GM23248 (cell line): ENCODE measurements around the gene ANKRD13B. TPM values are rescaled to one million over a fixed set of nuclear protein-coding genes. Genes with fewer than 3 reads are reported as not detected.

Experiments
- DNase-seq: peaks from one replicate; pipeline ENCODE4 v3.0.0-alpha.2; 2015
- H2AFZ ChIP-seq: fragments of 200-600 bp; sonication (generic); 2 replicates; pipeline ENCODE4 v1.6.1; 2016; ENCODE audit warnings: antibody characterized with exemption
- H3F3A ChIP-seq: fragments of 200-600 bp; sonication (generic); 2 replicates; pipeline ENCODE4 v1.6.1; 2016; ENCODE audit warnings: mild to moderate bottlenecking, antibody characterized with exemption, mixed run types; ENCODE audit not compliant: insufficient read depth
- H3K27ac ChIP-seq: fragments of 200-600 bp; sonication (generic); 2 replicates; pipeline ENCODE4 v1.5.1; 2016; ENCODE audit warnings: mild to moderate bottlenecking
- H3K27me3 ChIP-seq: fragments of 200-600 bp; sonication (generic); replicated peaks from 2 replicates; pipeline ENCODE4 v1.6.1; 2016; ENCODE audit warnings: mild to moderate bottlenecking; ENCODE audit not compliant: insufficient read depth
- H3K36me3 ChIP-seq: fragments of 200-600 bp; sonication (generic); 2 replicates; pipeline ENCODE4 v1.6.1; 2016; ENCODE audit warnings: low read depth, mild to moderate bottlenecking
- H3K4me1 ChIP-seq: fragments of 200-600 bp; sonication (generic); 2 replicates; pipeline ENCODE4 v1.6.1; 2016; ENCODE audit warnings: mild to moderate bottlenecking; ENCODE audit not compliant: insufficient read depth
- H3K4me2 ChIP-seq: fragments of 200-600 bp; sonication (generic); one replicate; pipeline ENCODE4 v1.6.1; 2016; ENCODE audit warnings: mild to moderate bottlenecking; ENCODE audit not compliant: unreplicated experiment
- H3K4me3 ChIP-seq: fragments of 200-600 bp; sonication (generic); 2 replicates; pipeline ENCODE4 v1.5.1; 2016; ENCODE audit warnings: mild to moderate bottlenecking
- H3K79me2 ChIP-seq: fragments of 200-600 bp; sonication (generic); 2 replicates; pipeline ENCODE4 v1.6.1; 2016; ENCODE audit warnings: mild to moderate bottlenecking; ENCODE audit not compliant: insufficient read depth
- H3K9ac ChIP-seq: fragments of 200-600 bp; sonication (generic); 2 replicates; pipeline ENCODE4 v1.6.1; 2016; ENCODE audit warnings: mild to moderate bottlenecking
- H3K9me2 ChIP-seq: fragments of 200-600 bp; sonication (generic); 2 replicates; pipeline ENCODE4 v1.6.1; 2016; ENCODE audit warnings: mixed run types, mild to moderate bottlenecking, moderate library complexity; ENCODE audit not compliant: insufficient read depth
- H3K9me3 ChIP-seq: fragments of 200-600 bp; sonication (generic); one replicate; pipeline ENCODE4 v1.6.1; 2017; ENCODE audit warnings: low read depth
- H4K20me1 ChIP-seq: fragments of 200-600 bp; sonication (generic); 2 replicates; pipeline ENCODE4 v1.6.0; 2016; ENCODE audit not compliant: insufficient read depth
- EZH2 ChIP-seq: fragments of 200-600 bp; sonication (generic); IDR thresholded peaks from 2 replicates; pipeline ENCODE4 v1.6.1; 2018; ENCODE audit warnings: antibody characterized with exemption, mild to moderate bottlenecking; ENCODE audit not compliant: insufficient read depth, poor library complexity, severe bottlenecking
- EZH2phosphoT487 ChIP-seq: fragments of 200-600 bp; sonication (generic); IDR thresholded peaks from 2 replicates; pipeline ENCODE4 v1.6.1; 2018; ENCODE audit warnings: antibody characterized with exemption, moderate library complexity, mild to moderate bottlenecking, low read depth; ENCODE audit not compliant: insufficient read depth
- WGBS, 2 experiments: methylation state at CpG; one replicate each; pipeline ENCODE4 v1.1.6; 2015 to 2017; ENCODE audit warnings: low lambda C conversion rate in 2 of 2, low coverage in 1 of 2; ENCODE audit errors: missing lambda C conversion rate in 2 of 2; 5-methylcytosine and 5-hydroxymethylcytosine counted together
- in situ Hi-C: fragments of 300-500 bp; cut with MboI; formaldehyde crosslinking; loops from 2 replicates; pipeline ENCODE4 v1.15.0; 2020
- polyA plus RNA-seq: library from polyadenylated mRNA; unstranded; fragments of >200 nt; fragmentation: Nextera tagmentation; extraction: Ambion mirVana; gene quantifications from 2 replicates; pipeline ENCODE4 v1.2.1, GENCODE V29; 2016
- total RNA-seq: library from RNA; depleted of rRNA; stranded (reverse); fragments of >200 nt; shearing (Covaris generic); gene quantifications from 2 replicates; pipeline ENCODE4 v1.2.3, GENCODE V29; 2014

Gene ANKRD13B
- total and polyA plus RNA-seq, 2 experiments from 2014 or later = 1.7 to 9.4 TPM

DNA sequence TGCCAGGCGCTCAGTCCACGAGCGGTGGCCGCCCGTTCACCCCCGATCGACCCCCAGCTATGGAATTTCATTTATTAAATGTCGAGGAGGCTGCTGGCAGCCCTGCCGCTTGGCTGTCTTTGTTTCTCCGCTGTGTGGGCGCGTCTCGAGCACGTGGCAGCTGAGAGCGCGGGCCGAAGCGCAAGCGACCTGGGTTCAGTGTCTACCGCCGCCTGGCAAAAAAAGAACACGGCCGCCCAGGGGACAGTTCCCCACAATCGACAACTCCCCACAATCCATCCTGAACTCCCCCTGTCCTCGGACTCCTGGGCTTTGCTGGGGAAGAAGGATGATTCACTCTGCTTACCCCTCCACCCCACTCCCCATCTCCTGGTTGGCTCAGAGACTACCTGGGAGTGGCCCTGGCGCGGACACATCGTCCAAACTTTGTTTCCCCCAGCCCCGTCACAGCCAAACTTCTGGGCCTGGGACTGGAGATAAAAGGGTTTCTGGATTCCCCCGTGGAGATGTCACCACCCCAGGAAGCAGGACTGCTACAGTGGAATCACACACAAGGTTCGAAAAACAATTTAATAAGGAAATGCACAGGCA lies 1.7 kb upstream of the ANKRD13B start:
- H3K9me2 ChIP-seq = no peaks in the 10 kb centered on the region
- H3K27me3 ChIP-seq = no peaks in the 10 kb centered on the region
- peak overlapping the region; percentile 56 for H3K27ac ChIP-seq
- peak overlapping the region; percentile 79 for H2AFZ ChIP-seq
- TF ChIP-seq EZH2phosphoT487 (no peak), EZH2 (no peak)
- H3K36me3 ChIP-seq = no peaks in the 10 kb centered on the region
- H3K4me2 ChIP-seq = peak overlapping the region; percentile 63
- peak overlapping the region; percentile 66 for H3K4me3 ChIP-seq
- in situ Hi-C loops = no loop called here
- H3K79me2 ChIP-seq = peaks cover 26% of the 10 kb centered on the region
- peaks cover 20% of the 10 kb centered on the region; the same call in 1 of the 2 replicates for H3F3A ChIP-seq
- H3K4me1 ChIP-seq = peaks cover 30% of the 10 kb centered on the region
- 1 to 4% methylated on average over 19 to 24 of the region's 31 CpGs for WGBS, 2 experiments
- peak; percentile 77 for DNase-seq
- no peaks in the 10 kb centered on the region for H4K20me1 ChIP-seq
- H3K9me3 ChIP-seq = no peaks in the 10 kb centered on the region
- H3K9ac ChIP-seq = peak overlapping the region; percentile 32; the same call in 1 of the 2 replicates

DNA sequence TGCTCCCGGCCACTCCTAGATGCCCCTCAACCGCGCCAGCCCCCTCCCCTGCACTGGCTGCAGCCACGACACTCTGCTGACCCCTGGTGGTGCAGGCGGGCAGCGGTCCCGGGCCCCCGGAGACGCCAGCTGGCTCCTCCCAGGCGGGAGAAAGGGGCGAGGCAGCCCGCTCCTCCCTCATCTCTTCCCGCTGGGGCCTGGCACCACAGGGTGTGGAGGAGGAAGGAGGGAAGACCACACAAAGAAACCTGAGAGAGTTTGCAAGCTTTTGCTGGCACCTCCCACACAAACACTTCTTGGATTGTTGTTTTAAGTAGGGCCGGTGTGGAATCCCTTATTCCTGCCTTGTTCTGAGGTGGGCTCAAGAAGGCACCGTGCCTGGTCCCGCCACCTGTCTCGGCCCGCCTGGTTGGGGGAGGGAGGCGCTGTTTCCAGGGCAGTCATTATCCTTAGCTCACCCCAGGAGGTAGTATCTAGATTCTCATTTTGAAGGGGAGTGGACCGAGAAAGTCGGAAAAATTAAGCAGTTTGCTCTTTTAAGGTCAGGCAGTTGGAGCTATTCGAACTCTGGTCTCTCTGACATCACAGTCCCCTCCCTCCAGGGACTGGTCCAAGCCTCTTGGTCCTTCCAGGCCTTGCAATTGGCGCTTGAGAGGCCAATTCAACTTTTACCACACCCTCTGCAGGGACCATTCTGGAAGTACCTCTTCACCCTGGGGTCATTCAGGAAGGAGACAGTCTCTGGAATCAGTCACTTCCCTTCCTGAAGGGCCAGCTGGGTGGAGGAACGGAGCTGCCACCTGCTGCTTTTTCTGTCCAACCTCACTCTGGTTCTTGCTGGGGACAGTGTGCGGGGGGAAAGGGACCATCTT lies 959 bp upstream of the ANKRD13B start:
- Histone ChIP-seq H3K79me2 (peaks cover 19% of the 10 kb centered on the region), H3K36me3 (no peaks in the 10 kb centered on the region), H3K9me2 (no peaks in the 10 kb centered on the region), H3F3A (peaks cover 20% of the 10 kb centered on the region; the same call in 1 of the 2 replicates), H3K4me3 (peak overlapping the region; percentile 66), H3K4me2 (peak overlapping the region; percentile 63), H3K4me1 (peaks cover 30% of the 10 kb centered on the region), H3K9me3 (no peaks in the 10 kb centered on the region), H3K9ac (peak overlapping the region; percentile 32; the same call in 1 of the 2 replicates), H4K20me1 (no peaks in the 10 kb centered on the region), H3K27me3 (no peaks in the 10 kb centered on the region), H3K27ac (peak overlapping the region; percentile 56; the same call in 1 of the 2 replicates), H2AFZ (peak overlapping the region; percentile 79)
- TF ChIP-seq EZH2 (no peak), EZH2phosphoT487 (no peak)
- 7% methylated on average over 22 to 25 of the region's 25 CpGs for WGBS, 2 experiments
- DNase-seq = peak; percentile 84
- in situ Hi-C loops = no loop called here

DNA sequence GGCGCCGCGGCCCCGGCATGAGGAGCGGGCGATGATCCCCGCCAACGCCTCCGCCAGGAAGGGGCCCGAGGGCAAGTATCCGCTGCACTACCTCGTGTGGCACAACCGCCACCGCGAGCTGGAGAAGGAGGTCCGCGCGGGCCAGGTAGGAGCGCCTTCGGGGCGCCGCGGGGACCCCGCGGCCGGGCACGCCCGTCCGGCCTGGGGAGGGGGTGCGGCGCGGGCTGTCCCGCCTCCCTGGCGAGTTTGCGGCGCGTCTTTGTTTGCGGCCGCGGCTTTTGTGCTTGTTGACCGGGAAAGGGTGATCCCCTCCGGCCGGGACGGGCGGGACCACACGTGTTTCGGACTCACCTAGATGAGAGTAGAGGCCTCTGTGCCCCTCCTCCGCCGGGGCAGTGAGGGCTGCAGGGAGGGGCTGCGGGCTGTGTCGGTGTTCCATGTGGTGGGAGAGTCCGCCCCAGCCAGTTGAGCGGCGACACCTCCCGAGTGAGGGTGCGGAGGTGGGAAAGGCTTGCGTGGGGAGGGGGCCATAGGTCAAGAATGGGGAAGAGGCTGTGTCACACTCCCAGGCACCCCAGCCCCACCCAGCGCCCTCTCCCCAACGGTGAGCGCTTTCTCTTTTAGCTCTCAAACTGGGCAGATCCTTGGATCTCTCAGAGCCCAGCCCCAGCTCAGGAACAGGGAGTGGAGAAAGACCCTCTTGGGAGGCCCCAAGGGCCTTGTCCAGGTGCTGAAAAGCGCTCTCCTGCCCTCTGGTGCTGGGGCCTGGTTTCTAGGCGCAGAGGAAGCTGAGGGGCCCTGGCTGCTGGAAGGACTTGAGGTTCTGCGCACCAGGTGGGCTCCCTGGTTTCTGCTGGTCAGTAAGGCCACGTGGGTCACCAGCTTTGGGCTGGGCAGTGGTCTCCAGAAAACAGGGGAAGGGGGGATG lies 923 bp downstream of the ANKRD13B start:
- no peaks in the 10 kb centered on the region for H3K9me2 ChIP-seq
- H3K4me3 ChIP-seq = peak overlapping the region; percentile 70
- H3K9me3 ChIP-seq = no peaks in the 10 kb centered on the region
- 12 to 14% methylated on average over 42 to 44 of the region's 64 CpGs for WGBS, 2 experiments
- in situ Hi-C loops = no loop called here
- H3K9ac ChIP-seq = peak overlapping the region; percentile 25; the same call in 1 of the 2 replicates
- peaks cover 20% of the 10 kb centered on the region; the same call in 1 of the 2 replicates for H3F3A ChIP-seq
- H2AFZ ChIP-seq = peak overlapping the region; percentile 74
- peaks cover 23% of the 10 kb centered on the region for H3K4me1 ChIP-seq
- no peaks in the 10 kb centered on the region for H3K36me3 ChIP-seq
- TF ChIP-seq EZH2phosphoT487 = no peak
- TF ChIP-seq EZH2 = no peak
- H3K79me2 ChIP-seq = 0 out of 2 replicates have a peak, but pooled peaks cover under 1% of the 10 kb centered on the region
- no peak overlapping the region for H3K27ac ChIP-seq
- H3K27me3 ChIP-seq = no peaks in the 10 kb centered on the region
- peak; percentile 52 for DNase-seq
- H3K4me2 ChIP-seq = peak overlapping the region; percentile 75
- H4K20me1 ChIP-seq = no peaks in the 10 kb centered on the region
